M059J (cell line): ENCODE results near the gene NBEAL2. TPM values are rescaled to one million over a fixed set of nuclear protein-coding genes. Genes with fewer than 3 reads are reported as not detected.
"Not testable (repeated sequence)": the region's sequence is repeated elsewhere in the genome, so short reads cannot be mapped to it uniquely, and the experiment has no call there.

Source experiments
- DNase-seq: peaks from one replicate; pipeline ENCODE4 v3.0.0-alpha.2; 2012; ENCODE audit warnings: low read depth
- total RNA-seq: library from RNA; depleted of rRNA; stranded (reverse); fragments of >200 nt; shearing (Covaris generic); gene quantifications from 2 replicates; pipeline ENCODE4 v1.2.3, GENCODE V29; 2014

NBEAL2 gene
- total RNA-seq, 1 experiment from 2014 or later = 3.5 TPM

GRCh38 chr3:47010910-47011309 lies 31.4 kb downstream of the NBEAL2 start:
- DNase-seq = no peak

GRCh38 chr3:47011371-47011770 lies 31.9 kb downstream of the NBEAL2 start:
- DNase-seq = no peak

- DNase-seq = no peak
Measured at GRCh38 chr3:47012342-47013230, 33.1 kb downstream of the NBEAL2 start.

DNA sequence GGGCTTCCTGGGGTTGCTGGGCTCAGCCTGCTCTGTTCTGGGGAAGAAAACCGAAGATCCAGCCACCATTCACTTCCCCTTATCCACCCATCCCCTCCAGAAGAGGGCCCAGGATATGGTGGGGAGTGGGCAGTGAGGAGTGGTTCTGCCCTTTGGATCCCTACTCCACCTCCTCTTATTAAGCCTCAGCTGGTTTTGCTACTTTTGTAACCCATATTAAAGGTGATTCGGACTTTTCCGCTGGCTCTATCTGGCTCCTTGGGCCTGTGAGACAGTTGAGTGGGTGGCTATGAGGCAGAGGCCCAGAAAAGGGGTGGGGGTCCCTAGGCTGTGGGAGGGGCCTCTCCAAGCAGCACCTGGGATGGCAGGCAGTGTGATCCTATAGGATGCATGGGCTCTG lies 33.8 kb downstream of the NBEAL2 start:
- no peak for DNase-seq

GRCh38 chr3:47014036-47014435 lies 34.6 kb downstream of the NBEAL2 start:
- DNase-seq = no peak

DNA sequence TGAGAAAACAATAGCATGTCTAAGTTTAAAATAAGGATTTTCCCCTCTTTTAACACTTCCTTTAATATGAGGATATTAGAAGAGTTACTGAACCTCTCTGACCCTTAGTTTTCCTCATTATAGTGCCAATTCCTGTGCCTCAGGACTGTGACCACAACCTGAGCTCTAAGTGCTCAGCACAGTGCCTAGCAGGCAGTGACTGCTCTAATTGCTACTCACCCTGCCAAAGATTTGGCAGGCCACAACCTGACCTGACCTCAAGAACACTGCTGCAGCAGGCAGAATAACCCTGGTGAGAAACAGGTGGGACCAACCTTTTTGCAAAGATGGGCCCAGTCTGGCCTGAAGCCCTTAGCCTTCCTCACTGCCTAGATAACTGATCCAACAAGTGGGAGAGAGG lies 35.7 kb downstream of the NBEAL2 start:
- no peak for DNase-seq

DNA sequence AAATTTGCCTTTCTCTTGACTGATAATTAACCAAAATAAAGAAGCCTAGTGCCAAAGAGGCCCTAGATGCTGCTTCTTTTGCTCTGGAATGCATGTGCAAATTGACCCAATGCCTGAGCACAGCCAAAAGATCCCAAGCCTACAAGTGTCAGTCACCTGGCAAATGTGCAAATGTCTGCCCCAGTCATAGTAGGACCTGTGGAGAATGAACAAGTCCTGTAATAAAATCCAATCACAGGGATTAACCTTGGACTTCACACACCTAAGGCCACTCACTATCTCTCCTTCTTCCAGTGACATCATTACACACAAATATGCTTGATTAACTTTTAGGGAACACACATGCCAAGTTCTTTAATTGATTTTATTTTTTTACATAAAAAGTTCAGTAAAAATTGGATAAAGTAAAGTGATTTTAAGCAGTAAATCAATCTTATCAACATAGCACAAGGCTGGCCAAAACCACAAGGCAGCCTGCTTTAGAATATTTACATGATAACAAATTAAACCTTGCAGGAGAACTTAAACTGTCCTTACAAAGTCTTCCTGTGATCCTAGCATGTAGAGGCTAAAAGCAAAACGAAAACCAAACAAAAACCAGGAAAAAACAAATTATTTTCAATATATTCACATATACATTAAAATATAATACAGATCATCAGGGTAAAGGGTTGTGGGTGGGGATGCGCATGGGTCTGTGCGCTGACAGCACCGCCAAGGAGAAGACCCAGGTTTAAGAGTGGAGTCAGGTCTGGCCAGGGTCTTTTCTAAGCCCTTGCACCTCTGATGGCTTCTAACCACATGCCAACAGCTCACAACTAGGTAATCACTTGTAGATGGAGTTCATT lies 36.8 kb downstream of the NBEAL2 start:
- DNase-seq = no peak

DNA sequence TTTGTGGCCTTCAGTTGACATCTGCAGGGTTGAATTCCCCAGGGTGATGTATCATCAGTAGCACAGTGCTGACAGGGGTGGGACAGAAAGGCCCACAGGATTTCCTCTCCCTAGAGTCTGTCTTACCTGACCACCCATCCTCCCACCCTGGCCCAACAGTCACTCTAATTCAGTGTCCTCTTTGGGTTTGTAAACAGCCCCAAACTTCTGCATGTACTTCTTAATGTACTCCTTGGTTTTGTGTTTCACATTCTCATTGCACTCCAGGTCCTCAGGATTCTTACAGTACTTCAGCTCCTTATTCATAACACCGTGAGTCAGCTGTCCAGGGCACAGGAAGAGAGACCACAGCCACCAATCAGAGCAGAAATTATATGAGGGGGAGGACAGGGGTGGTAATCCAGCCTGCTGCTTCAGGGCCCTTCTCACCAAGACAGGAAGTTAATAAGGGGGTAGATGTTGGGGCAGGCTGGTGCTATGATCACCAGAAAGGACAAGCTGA lies 37.5 kb downstream of the NBEAL2 start:
- peak; percentile 91 for DNase-seq

DNA sequence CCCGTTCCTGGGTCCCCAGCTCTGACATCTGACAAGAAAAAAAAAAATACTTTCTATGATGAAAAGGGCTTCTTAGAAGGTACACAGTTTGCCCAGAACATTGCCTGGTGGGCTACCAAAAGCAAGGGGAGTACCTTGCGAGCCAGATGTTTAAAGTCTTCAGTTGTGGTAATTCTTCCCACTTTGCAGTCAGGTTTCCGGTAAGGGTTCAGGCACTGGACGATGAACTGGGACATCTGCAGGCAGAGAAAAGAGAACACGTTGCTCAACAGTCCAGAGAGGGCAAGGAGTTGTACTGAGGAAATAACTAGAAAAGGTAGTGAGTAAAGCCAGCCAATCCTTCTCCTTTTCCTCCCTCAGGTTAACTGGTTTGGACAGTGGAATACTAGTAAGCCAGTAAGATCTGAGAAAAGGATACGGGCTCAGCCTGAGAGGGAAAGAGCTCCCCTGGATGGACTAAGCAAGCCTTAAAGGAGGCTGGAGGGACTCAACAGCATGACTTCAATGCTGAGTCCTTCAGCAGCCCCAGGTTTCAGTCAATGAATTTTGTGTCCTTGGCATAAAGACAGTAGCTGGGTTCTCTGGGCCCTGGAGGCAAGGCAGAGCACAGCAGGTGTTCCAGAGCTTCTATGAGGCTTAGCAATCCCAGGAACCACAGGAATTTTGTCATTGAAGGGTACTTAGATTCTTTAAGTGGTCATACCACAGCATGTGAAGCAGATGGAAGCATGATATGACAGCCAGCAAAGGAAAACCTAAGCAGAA lies 38.2 kb downstream of the NBEAL2 start:
- DNase-seq = peak; percentile 77

DNA sequence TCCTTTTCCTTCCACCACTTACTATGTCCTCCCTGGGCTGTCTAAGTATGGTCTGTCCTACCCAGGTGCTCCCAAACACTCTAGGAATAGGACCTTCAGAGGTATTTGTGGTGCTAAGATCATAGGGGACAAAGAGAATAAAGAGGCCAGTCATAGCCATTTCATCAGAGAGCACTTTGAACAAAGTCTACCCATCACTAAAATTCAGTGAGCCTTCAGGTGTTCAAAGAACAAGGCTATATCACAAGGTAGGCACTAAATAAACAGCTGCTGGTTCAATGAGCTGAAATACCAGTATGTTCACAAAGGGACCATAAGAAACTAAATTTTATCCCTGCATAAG lies 38.8 kb downstream of the NBEAL2 start:
- DNase-seq = no peak

DNA sequence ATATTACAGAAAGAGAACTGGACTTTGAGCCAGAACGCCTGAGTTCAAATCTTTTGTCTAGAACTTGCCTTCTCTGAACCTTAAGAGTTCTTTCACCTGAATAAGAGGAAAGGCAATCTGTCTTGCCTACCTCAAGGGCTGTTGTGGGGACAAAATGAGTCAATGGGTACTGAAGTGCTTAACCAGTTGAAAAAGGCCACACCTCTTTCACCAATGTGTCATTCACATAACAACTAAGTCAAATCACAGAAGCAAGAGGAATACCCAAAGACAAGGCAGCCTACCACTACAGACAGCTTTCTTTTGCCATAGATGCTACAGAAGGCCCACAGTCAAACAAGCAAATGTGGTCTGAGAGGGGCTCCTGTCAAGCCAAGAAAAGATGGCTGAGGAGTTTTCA lies 39.7 kb downstream of the NBEAL2 start:
- DNase-seq = peak; percentile 51

- no peak for DNase-seq
Measured at GRCh38 chr3:47020311-47020710, 40.8 kb downstream of the NBEAL2 start.

DNA sequence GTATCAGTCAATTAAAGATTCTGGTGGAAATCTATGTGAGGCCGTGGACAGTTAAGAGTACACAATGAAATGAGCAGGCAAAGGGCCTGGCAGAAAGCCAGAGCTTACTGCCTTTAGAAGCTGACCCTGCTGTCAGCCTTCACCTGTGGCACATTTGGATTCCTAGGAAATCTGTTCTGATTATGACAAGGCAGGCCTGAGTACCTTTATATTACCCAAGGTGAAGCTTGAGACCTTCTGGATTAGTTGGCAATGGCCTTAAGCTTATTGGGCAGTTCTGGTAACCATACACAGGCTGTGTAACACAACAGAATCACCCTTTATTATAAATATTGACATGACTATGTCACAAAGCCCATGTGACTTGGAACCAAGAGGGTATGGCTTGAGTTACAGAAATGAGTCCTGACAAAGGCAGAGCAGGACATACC lies 43.2 kb downstream of the NBEAL2 start:
- DNase-seq = peak; percentile 36

- DNase-seq = peak; percentile 26
Measured at GRCh38 chr3:47024932-47025331, 45.5 kb downstream of the NBEAL2 start.

- not testable (repeated sequence) for DNase-seq
Measured at GRCh38 chr3:47026432-47026831, 47.0 kb downstream of the NBEAL2 start.

- no peak for DNase-seq
Measured at GRCh38 chr3:47028146-47028545, 48.7 kb downstream of the NBEAL2 start.

DNA sequence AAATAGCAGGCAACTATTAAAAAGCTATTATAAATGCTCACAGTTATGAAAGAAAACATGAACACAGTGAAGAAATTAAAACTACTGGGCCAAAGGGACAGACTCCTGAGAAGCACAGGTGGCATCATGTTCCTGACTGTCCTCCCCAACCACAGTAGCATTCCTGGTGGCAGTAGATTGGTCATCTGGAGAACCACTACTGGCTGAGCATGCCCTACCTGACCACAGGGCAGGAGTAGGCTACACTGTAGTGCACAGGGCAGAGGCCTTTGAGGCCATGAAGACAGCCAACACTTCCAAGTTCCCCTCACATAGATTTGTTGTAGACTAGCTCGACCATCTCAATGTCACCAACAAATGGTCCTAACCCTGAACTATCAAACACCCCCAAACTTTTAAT lies 49.2 kb downstream of the NBEAL2 start:
- no peak for DNase-seq

DNA sequence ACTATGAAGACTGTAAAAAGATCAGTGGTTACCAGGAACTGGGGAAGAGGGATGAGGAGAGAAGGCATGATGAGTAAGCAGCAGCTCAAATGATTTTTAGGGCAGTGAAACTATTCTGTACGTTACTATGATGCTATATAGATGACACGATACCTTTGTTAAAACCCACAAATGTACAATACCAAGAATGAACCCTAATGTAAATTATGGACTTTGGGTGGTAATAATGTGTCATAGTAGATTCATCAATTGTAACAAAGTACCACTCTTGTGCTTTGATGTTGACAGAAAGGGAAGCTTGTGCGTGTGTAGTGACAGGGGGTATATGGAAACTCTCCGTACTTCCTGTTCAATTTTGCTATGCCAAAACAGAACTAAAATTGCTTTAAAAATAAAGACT lies 51.6 kb downstream of the NBEAL2 start:
- not testable (repeated sequence) for DNase-seq

DNA sequence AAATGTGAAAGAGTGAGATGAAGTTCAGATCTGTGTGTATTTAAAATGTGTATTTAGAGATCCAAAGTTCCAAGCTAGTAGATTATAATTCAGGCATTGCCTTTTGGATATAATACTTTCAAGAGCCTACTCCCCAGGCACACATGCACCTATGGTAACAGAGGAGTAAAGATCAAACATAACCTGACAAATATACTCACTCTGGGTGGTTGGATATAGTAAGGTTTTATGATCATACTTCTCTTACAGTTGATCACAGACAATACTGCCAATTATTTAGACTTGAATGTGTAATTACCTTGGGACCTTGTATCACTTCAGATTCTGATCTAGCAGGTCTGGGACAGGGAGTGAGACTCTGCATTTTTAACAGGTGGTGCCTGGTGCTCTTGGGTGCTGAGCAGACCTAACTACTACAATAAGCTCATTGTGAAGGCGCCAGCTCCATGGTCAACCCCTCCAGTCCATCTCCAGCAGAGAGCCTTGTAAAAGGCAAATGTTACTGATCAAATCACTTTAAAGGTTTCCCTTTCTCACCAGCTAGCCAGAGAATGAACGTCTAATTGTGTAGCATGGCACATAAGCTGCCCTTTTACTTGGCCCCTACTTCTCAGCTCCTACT lies 55.5 kb downstream of the NBEAL2 start:
- DNase-seq = no peak

GRCh38 chr3:47035645-47036044 lies 56.2 kb downstream of the NBEAL2 start:
- peak; percentile 32 for DNase-seq

DNA sequence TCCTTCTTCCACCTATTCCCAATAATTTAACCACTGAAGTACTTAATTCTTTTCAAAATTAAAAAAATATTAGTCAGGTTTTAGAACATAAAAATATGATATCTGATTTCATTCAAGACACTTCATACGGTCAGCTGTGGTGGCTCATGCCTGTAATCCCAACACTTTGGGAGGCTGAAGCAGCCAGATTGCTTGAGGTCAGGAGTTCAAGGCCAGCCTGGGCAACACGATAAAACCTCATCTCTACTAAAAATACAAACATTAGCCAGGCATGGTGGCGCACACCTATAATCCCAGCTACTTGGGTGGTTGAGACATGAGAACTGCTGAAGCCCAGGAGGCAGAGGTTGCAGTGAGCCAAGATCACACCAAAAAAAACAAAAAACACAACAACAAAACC lies 56.7 kb downstream of the NBEAL2 start:
- no peak for DNase-seq
